ENCODE data around the gene CXCL5. TPM values are rescaled to one million over a fixed set of nuclear protein-coding genes. Genes with fewer than 3 reads are reported as not detected.

CXCL5 gene
- total RNA-seq, 1 experiment from 2014 or later: 0.10 TPM

GRCh38 chr4:74016068-74016467 lies 17.6 kb upstream of the CXCL5 start:
- in situ Hi-C loops (cut with HindIII; ENCODE audit: low pct_unique_long_range_greater_than_20kb, low sequenced_read_pairs): no loop called here
- no peaks in the 10 kb centered on the region for H3K4me1 ChIP-seq (ENCODE audit: control insufficient read depth, insufficient read depth, low read length)
- POLR2A ChIA-PET: no interaction called here
- no TSS peak for BruUV-seq (replicated peaks)
- DNase-seq (ENCODE audit: low read depth, low spot score) (no peak), ATAC-seq (no peak)
- no peaks in the 10 kb centered on the region for H3K9me3 ChIP-seq (ENCODE audit: control insufficient read depth, insufficient read depth, low read depth, low read length)
- no peaks in the 10 kb centered on the region for H3K36me3 ChIP-seq (ENCODE audit: control insufficient read depth, insufficient read depth, low read length)
- TF ChIP-seq CTCF (IDR thresholded peaks at IDR 0.05) (no peak), POLR2AphosphoS5 (IDR thresholded peaks at IDR 0.05; ENCODE audit: low read depth, low read length) (no peak), SIN3A (IDR thresholded peaks at IDR 0.05; ENCODE audit: borderline replicate concordance, insufficient read depth, low read depth, low read length) (no peak), REST (IDR thresholded peaks at IDR 0.05; ENCODE audit: insufficient read depth in 1 of 2, low read depth in 2 of 2, low read length in 1 of 2) (no peak), TCF7L2 (IDR thresholded peaks at IDR 0.05; ENCODE audit: low read depth, low read length) (no peak)
- intact Hi-C loops (cut with micrococcal nuclease; ENCODE audit: unreplicated experiment): no loop called here
- CTCF ChIA-PET: no interaction called here
- H3K27me3 ChIP-seq (ENCODE audit: control insufficient read depth, insufficient read depth, low read length): no peaks in the 10 kb centered on the region
- H3K27ac ChIP-seq (ENCODE audit: low read length): no peak overlapping the region
- no peak overlapping the region for H3K4me3 ChIP-seq (ENCODE audit: low read depth in 2 of 2, low read length in 2 of 2)

GRCh38 chr4:74015126-74015780 lies 16.8 kb upstream of the CXCL5 start:
- intact Hi-C loops (cut with micrococcal nuclease; ENCODE audit: unreplicated experiment): no loop called here
- ChIA-PET CTCF (no interaction called here), POLR2A (no interaction called here)
- Histone ChIP-seq H3K36me3 (ENCODE audit: control insufficient read depth, insufficient read depth, low read length) (no peaks in the 10 kb centered on the region), H3K27me3 (ENCODE audit: control insufficient read depth, insufficient read depth, low read length) (no peaks in the 10 kb centered on the region), H3K9me3 (ENCODE audit: control insufficient read depth, insufficient read depth, low read depth, low read length) (no peaks in the 10 kb centered on the region), H3K27ac (ENCODE audit: low read length) (no peak overlapping the region), H3K4me3 (ENCODE audit: low read depth in 2 of 2, low read length in 2 of 2) (no peak overlapping the region), H3K4me1 (ENCODE audit: control insufficient read depth, insufficient read depth, low read length) (no peaks in the 10 kb centered on the region)
- ATAC-seq: no peak
- no TSS peak for BruUV-seq (replicated peaks)
- TF ChIP-seq POLR2AphosphoS5 (IDR thresholded peaks at IDR 0.05; ENCODE audit: low read depth, low read length) (no peak), TCF7L2 (IDR thresholded peaks at IDR 0.05; ENCODE audit: low read depth, low read length) (no peak), CTCF (IDR thresholded peaks at IDR 0.05) (no peak), REST (IDR thresholded peaks at IDR 0.05; ENCODE audit: insufficient read depth in 1 of 2, low read depth in 2 of 2, low read length in 1 of 2) (no peak), SIN3A (IDR thresholded peaks at IDR 0.05; ENCODE audit: borderline replicate concordance, insufficient read depth, low read depth, low read length) (no peak)
- no peak for DNase-seq (ENCODE audit: low read depth, low spot score)
- in situ Hi-C loops (cut with HindIII; ENCODE audit: low pct_unique_long_range_greater_than_20kb, low sequenced_read_pairs): no loop called here

Measured in Panc1 (cell line).